HEK293 (cell line): ENCODE data around the gene GNAI2.
A peak's percentile ranks its signal among the peaks of the same experiment; 100 is the strongest.

Experiments
- BCL6B ChIP-seq: fragments of 450-650 bp; formaldehyde crosslinking; IDR thresholded peaks from 2 replicates; pipeline ENCODE4 v1.5.1; 2017; ENCODE audit warnings: missing biosample characterization, missing genetic modification characterization
- CTCF ChIP-seq: fragments of 450-650 bp; formaldehyde crosslinking; IDR thresholded peaks from 2 replicates; pipeline ENCODE4 v1.5.1; 2016; ENCODE audit warnings: missing biosample characterization, missing genetic modification characterization
- GLI4 ChIP-seq: fragments of 450-650 bp; formaldehyde crosslinking; IDR thresholded peaks from 2 replicates; pipeline ENCODE4 v1.5.1; 2016; ENCODE audit warnings: missing biosample characterization, missing genetic modification characterization
- HOXD13 ChIP-seq: sonication (generic); formaldehyde crosslinking; IDR thresholded peaks from 2 replicates; pipeline ENCODE4 v1.8.0; 2022; ENCODE audit warnings: missing genetic modification reagents, borderline replicate concordance
- KLF17 ChIP-seq: fragments of 450-650 bp; formaldehyde crosslinking; IDR thresholded peaks from 2 replicates; pipeline ENCODE4 v1.5.1; 2016; ENCODE audit warnings: missing biosample characterization, missing genetic modification characterization
- MYNN ChIP-seq: fragments of 450-650 bp; formaldehyde crosslinking; IDR thresholded peaks from 2 replicates; pipeline ENCODE4 v1.5.1; 2016; ENCODE audit warnings: missing biosample characterization, missing genetic modification characterization, borderline replicate concordance
- OSR2 ChIP-seq: fragments of 450-650 bp; formaldehyde crosslinking; IDR thresholded peaks from 2 replicates; pipeline ENCODE4 v1.5.1; 2016; ENCODE audit warnings: missing biosample characterization, missing genetic modification characterization
- PRDM10 ChIP-seq: fragments of 450-650 bp; formaldehyde crosslinking; IDR thresholded peaks from 2 replicates; pipeline ENCODE4 v1.5.1; 2016; ENCODE audit warnings: missing biosample characterization, missing genetic modification characterization
- SALL2 ChIP-seq: fragments of 450-650 bp; formaldehyde crosslinking; IDR thresholded peaks from 2 replicates; pipeline ENCODE4 v1.5.0; 2017; ENCODE audit warnings: missing biosample characterization, mild to moderate bottlenecking, missing genetic modification characterization, borderline replicate concordance
- SCRT1 ChIP-seq: fragments of 450-650 bp; formaldehyde crosslinking; IDR thresholded peaks from 2 replicates; pipeline ENCODE4 v1.5.1; 2016; ENCODE audit warnings: missing biosample characterization, missing genetic modification characterization, borderline replicate concordance
- SP2 ChIP-seq: fragments of 450-650 bp; formaldehyde crosslinking; IDR thresholded peaks from 2 replicates; pipeline ENCODE4 v1.5.1; 2016; ENCODE audit warnings: missing biosample characterization, missing genetic modification characterization
- YY1 ChIP-seq: fragments of 450-650 bp; formaldehyde crosslinking; IDR thresholded peaks from 2 replicates; pipeline ENCODE4 v1.5.1; 2018; ENCODE audit warnings: missing biosample characterization, missing genetic modification characterization
- ZIC2 ChIP-seq: fragments of 450-650 bp; formaldehyde crosslinking; IDR thresholded peaks from 2 replicates; pipeline ENCODE4 v1.5.1; 2016; ENCODE audit warnings: missing biosample characterization, missing genetic modification characterization
- ZNF112 ChIP-seq: fragments of 450-650 bp; formaldehyde crosslinking; IDR thresholded peaks from 2 replicates; pipeline ENCODE4 v1.5.0; 2017; ENCODE audit warnings: missing biosample characterization, missing genetic modification characterization
- ZNF121 ChIP-seq: fragments of 450-650 bp; formaldehyde crosslinking; IDR thresholded peaks from 2 replicates; pipeline ENCODE4 v1.5.1; 2016; ENCODE audit warnings: missing biosample characterization, missing genetic modification characterization
- ZNF132 ChIP-seq: fragments of 450-650 bp; formaldehyde crosslinking; IDR thresholded peaks from 2 replicates; pipeline ENCODE4 v1.5.1; 2017; ENCODE audit warnings: missing biosample characterization, missing genetic modification characterization, borderline replicate concordance
- ZNF2 ChIP-seq: fragments of 450-650 bp; formaldehyde crosslinking; IDR thresholded peaks from 2 replicates; pipeline ENCODE4 v1.5.1; 2016; ENCODE audit warnings: missing biosample characterization, missing genetic modification characterization
- ZNF24 ChIP-seq: fragments of 450-650 bp; formaldehyde crosslinking; IDR thresholded peaks from 2 replicates; pipeline ENCODE4 v1.5.1; 2016; ENCODE audit warnings: missing biosample characterization, missing genetic modification characterization
- ZNF266 ChIP-seq: fragments of 450-650 bp; formaldehyde crosslinking; IDR thresholded peaks from 2 replicates; pipeline ENCODE4 v1.5.1; 2016; ENCODE audit warnings: missing biosample characterization, missing genetic modification characterization, low read depth
- ZNF398 ChIP-seq: fragments of 450-650 bp; formaldehyde crosslinking; IDR thresholded peaks from 2 replicates; pipeline ENCODE4 v1.5.1; 2017; ENCODE audit warnings: missing biosample characterization, missing genetic modification characterization
- ZNF530 ChIP-seq: fragments of 450-650 bp; formaldehyde crosslinking; IDR thresholded peaks from 2 replicates; pipeline ENCODE4 v1.5.1; 2016; ENCODE audit warnings: low read depth, missing biosample characterization, missing genetic modification characterization
- ZNF555 ChIP-seq: fragments of 450-650 bp; formaldehyde crosslinking; conservative IDR thresholded peaks from 2 replicates; pipeline ENCODE4 v1.5.1; 2017; ENCODE audit warnings: missing biosample characterization, mild to moderate bottlenecking, missing genetic modification characterization, inconsistent platforms
- ZNF560 ChIP-seq: fragments of 450-650 bp; formaldehyde crosslinking; IDR thresholded peaks from 2 replicates; pipeline ENCODE4 v1.5.1; 2017; ENCODE audit warnings: missing biosample characterization, missing genetic modification characterization, borderline replicate concordance
- ZNF561 ChIP-seq: fragments of 450-650 bp; IDR thresholded peaks from 2 replicates; pipeline ENCODE4 v1.5.1; 2018; ENCODE audit warnings: missing biosample characterization, missing genetic modification characterization, borderline replicate concordance
- ZNF580 ChIP-seq: fragments of 450-650 bp; formaldehyde crosslinking; IDR thresholded peaks from 2 replicates; pipeline ENCODE4 v1.5.1; 2016; ENCODE audit warnings: missing biosample characterization, missing genetic modification characterization
- ZNF664 ChIP-seq: fragments of 450-650 bp; formaldehyde crosslinking; IDR thresholded peaks from 2 replicates; pipeline ENCODE4 v1.5.1; 2016; ENCODE audit warnings: missing biosample characterization, missing genetic modification characterization
- ZNF837 ChIP-seq: fragments of 450-650 bp; formaldehyde crosslinking; IDR thresholded peaks from 2 replicates; pipeline ENCODE4 v1.5.1; 2016; ENCODE audit warnings: missing biosample characterization, missing genetic modification characterization
- TF ChIP-seq, protein P1 (sequence below): fragments of 450-650 bp; IDR thresholded peaks from 2 replicates; pipeline ENCODE4 v1.5.1; 2018; ENCODE audit warnings: missing biosample characterization, missing genetic modification characterization

The GNAI2 gene

GRCh38 chr3:50292159-50293078, 56.4 kb downstream of the GNAI2 start, which contains the start of gene IFRD2 (continued):
- TF ChIP-seq SALL2 (tag by site-specific recombination) (no peak), OSR2 (tag by site-specific recombination) (no peak), PRDM10 (tag by site-specific recombination) (no peak), MYNN (no peak), ZNF580 (tag by site-specific recombination) (no peak), ZNF132 (tag by site-specific recombination) (no peak), ZNF561 (tag by site-specific recombination) (no peak), ZIC2 (tag by site-specific recombination) (peak; percentile 30; the same call in 1 of the 2 replicates), ZNF560 (tag by site-specific recombination) (no peak), BCL6B (no peak), YY1 (tag by site-specific recombination) (peak; percentile 96), KLF17 (tag by site-specific recombination) (peak; percentile 73), SP2 (tag by site-specific recombination) (peak; percentile 58), ZNF121 (tag by site-specific recombination) (no peak), GLI4 (tag by site-specific recombination) (no peak), ZNF530 (no peak), ZNF266 (tag by site-specific recombination) (no peak), CTCF (tag by site-specific recombination) (no peak), ZNF24 (tag by site-specific recombination) (peak; percentile 85), HOXD13 (CRISPR knock-in tag) (no peak), ZNF837 (no peak), ZNF2 (tag by site-specific recombination) (no peak), SCRT1 (no peak), ZNF398 (tag by site-specific recombination) (no peak), ZNF112 (tag by site-specific recombination) (no peak), ZNF555 (tag by site-specific recombination) (no peak), ZNF664 (no peak)
- TF ChIP-seq, protein P1, sequence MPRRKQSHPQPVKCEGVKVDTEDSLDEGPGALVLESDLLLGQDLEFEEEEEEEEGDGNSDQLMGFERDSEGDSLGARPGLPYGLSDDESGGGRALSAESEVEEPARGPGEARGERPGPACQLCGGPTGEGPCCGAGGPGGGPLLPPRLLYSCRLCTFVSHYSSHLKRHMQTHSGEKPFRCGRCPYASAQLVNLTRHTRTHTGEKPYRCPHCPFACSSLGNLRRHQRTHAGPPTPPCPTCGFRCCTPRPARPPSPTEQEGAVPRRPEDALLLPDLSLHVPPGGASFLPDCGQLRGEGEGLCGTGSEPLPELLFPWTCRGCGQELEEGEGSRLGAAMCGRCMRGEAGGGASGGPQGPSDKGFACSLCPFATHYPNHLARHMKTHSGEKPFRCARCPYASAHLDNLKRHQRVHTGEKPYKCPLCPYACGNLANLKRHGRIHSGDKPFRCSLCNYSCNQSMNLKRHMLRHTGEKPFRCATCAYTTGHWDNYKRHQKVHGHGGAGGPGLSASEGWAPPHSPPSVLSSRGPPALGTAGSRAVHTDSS (tag by site-specific recombination), result no peak
